HepG2 (cell line): ENCODE results near the gene C22orf15. TPM values are rescaled to one million over a fixed set of nuclear protein-coding genes. Genes with fewer than 3 reads are reported as not detected.

Source experiments
- ATF7 ChIP-seq, 2 experiments: fragments of 450-650 bp in 1 of 2; sonication (generic) in 1 of 2; formaldehyde crosslinking in 1 of 2; IDR thresholded peaks; 2 replicates each; pipeline versions ENCODE4 v1.4.0 to v1.6.1; 2016 to 2020; ENCODE audit warnings: antibody characterized with exemption in 1 of 2, mild to moderate bottlenecking in 1 of 2, missing genetic modification reagents in 1 of 2
- BRCA1 ChIP-seq: sonication (generic); formaldehyde crosslinking; IDR thresholded peaks from 2 replicates; pipeline ENCODE4 v1.4.0; 2020; ENCODE audit warnings: missing genetic modification reagents
- CC2D1A ChIP-seq: sonication (generic); formaldehyde crosslinking; IDR thresholded peaks from 2 replicates; pipeline ENCODE4 v1.8.1; 2023; ENCODE audit warnings: mild to moderate bottlenecking, missing genetic modification reagents
- CCDC6 ChIP-seq: sonication (generic); formaldehyde crosslinking; IDR thresholded peaks from 2 replicates; pipeline ENCODE4 v1.8.1; 2022; ENCODE audit warnings: mild to moderate bottlenecking, missing genetic modification reagents, moderate library complexity
- DDIT3 ChIP-seq: sonication (generic); formaldehyde crosslinking; IDR thresholded peaks from 2 replicates; pipeline ENCODE4 v1.4.0; 2020; ENCODE audit warnings: mild to moderate bottlenecking, missing genetic modification reagents
- FOXP4 ChIP-seq: sonication (generic); formaldehyde crosslinking; IDR thresholded peaks from 2 replicates; pipeline ENCODE4 v1.4.0; 2020; ENCODE audit warnings: missing genetic modification reagents
- IRF9 ChIP-seq: sonication (generic); formaldehyde crosslinking; IDR thresholded peaks from 2 replicates; pipeline ENCODE4 v1.8.0; 2022; ENCODE audit warnings: missing genetic modification reagents, mild to moderate bottlenecking, borderline replicate concordance
- KAT2B ChIP-seq: fragments of 150-350 bp; IDR thresholded peaks from 2 replicates; pipeline ENCODE4 v1.6.1; 2014; ENCODE audit warnings: low read depth, low read length, borderline replicate concordance
- KLF6 ChIP-seq: IDR thresholded peaks from 2 replicates; pipeline ENCODE4 v1.8.0; 2016; ENCODE audit warnings: missing biosample characterization, missing genetic modification reagents
- MBD4 ChIP-seq: IDR thresholded peaks from 2 replicates; pipeline ENCODE4 v1.6.1; 2012; ENCODE audit warnings: low read length, inconsistent platforms, borderline replicate concordance
- PHB2 ChIP-seq: fragments of 450-650 bp; IDR thresholded peaks from 2 replicates; pipeline ENCODE4 v1.6.1; 2018; ENCODE audit not compliant: partially characterized antibody
- PLSCR1 ChIP-seq: sonication (generic); formaldehyde crosslinking; IDR thresholded peaks from 2 replicates; pipeline ENCODE4 v1.5.0; 2020; ENCODE audit warnings: missing genetic modification reagents, mild to moderate bottlenecking, borderline replicate concordance
- RFXANK ChIP-seq: IDR thresholded peaks from 2 replicates; pipeline ENCODE4 v1.6.1; 2016
- SMAD3 ChIP-seq: sonication (generic); formaldehyde crosslinking; IDR thresholded peaks from 2 replicates; pipeline ENCODE4 v1.4.0; 2020; ENCODE audit warnings: missing genetic modification reagents
- SMC3 ChIP-seq: IDR thresholded peaks from 2 replicates; pipeline ENCODE4 v1.6.1; 2011; ENCODE audit warnings: low read length, improper control_type of control experiment
- STAG1 ChIP-seq: sonication (generic); formaldehyde crosslinking; IDR thresholded peaks from 2 replicates; pipeline ENCODE4 v1.4.0; 2020; ENCODE audit warnings: missing genetic modification reagents
- STAT5B ChIP-seq: sonication (generic); formaldehyde crosslinking; IDR thresholded peaks from 2 replicates; pipeline ENCODE4 v1.4.0; 2020; ENCODE audit warnings: missing genetic modification reagents
- TCF7L2 ChIP-seq: IDR thresholded peaks from 2 replicates; pipeline ENCODE4 v1.6.1; 2011; ENCODE audit warnings: mild to moderate bottlenecking, low read depth, low read length, moderate library complexity
- TEAD2 ChIP-seq: sonication (generic); formaldehyde crosslinking; IDR thresholded peaks from 2 replicates; pipeline ENCODE4 v1.9.0; 2021; ENCODE audit warnings: missing genetic modification reagents
- ZNF275 ChIP-seq: sonication (generic); formaldehyde crosslinking; IDR thresholded peaks from 2 replicates; pipeline ENCODE4 v1.8.0; 2022; ENCODE audit warnings: missing genetic modification reagents, mild to moderate bottlenecking, inconsistent platforms, borderline replicate concordance
- ZNF430 ChIP-seq: sonication (generic); formaldehyde crosslinking; IDR thresholded peaks from 2 replicates; pipeline ENCODE4 v1.9.0; 2021; ENCODE audit warnings: mild to moderate bottlenecking, missing genetic modification reagents
- ZNF547 ChIP-seq: sonication (generic); formaldehyde crosslinking; IDR thresholded peaks from 2 replicates; pipeline ENCODE4 v1.5.1; 2020; ENCODE audit warnings: mild to moderate bottlenecking, missing genetic modification reagents
- ZNF713 ChIP-seq: sonication (generic); formaldehyde crosslinking; IDR thresholded peaks from 2 replicates; pipeline ENCODE4 v1.4.0; 2020; ENCODE audit warnings: mild to moderate bottlenecking, missing genetic modification reagents
- ZNF747 ChIP-seq: sonication (generic); formaldehyde crosslinking; IDR thresholded peaks from 2 replicates; pipeline ENCODE4 v1.8.1; 2023; ENCODE audit warnings: missing genetic modification reagents, mild to moderate bottlenecking, borderline replicate concordance
- ZSCAN31 ChIP-seq: sonication (generic); formaldehyde crosslinking; IDR thresholded peaks from 2 replicates; pipeline ENCODE4 v1.5.0; 2020; ENCODE audit warnings: low read depth, mild to moderate bottlenecking, missing genetic modification reagents
- polyA plus RNA-seq, 8 experiments: library from polyadenylated mRNA; depleted of rRNA in 3 of 8; stranded (reverse) in 7 of 8; unstranded in 1 of 8; fragments of >200 nt; fragmentation: Illumina TruSeq in 4 of 8; extraction: Trizol in 4 of 8; gene quantifications; 2 replicates each; pipeline versions ENCODE4 v1.2.1 to v1.2.3, GENCODE V29; 2011 to 2016; ENCODE audit warnings: low read depth in 4 of 8, missing spikeins in 1 of 8, mixed read lengths in 1 of 8; ENCODE audit not compliant: insufficient read depth in 1 of 8
- total RNA-seq, 5 experiments: library from RNA; depleted of rRNA; stranded (reverse); fragments of >200 nt; fragmentation: Illumina TruSeq; extraction: Trizol; gene quantifications; 2 replicates each; pipeline ENCODE4 v1.2.3, GENCODE V29; 2016; ENCODE audit warnings: low read depth in 1 of 5

The C22orf15 gene
- total and polyA plus RNA-seq, 2 of the 13 experiments (the other 11 are each of a cell fraction or from before 2014, with no cell fraction given): not detected

- TF ChIP-seq SMC3 (no peak), ZNF430 (CRISPR knock-in tag) (peak; percentile 42; the same call in 1 of the 2 replicates), DDIT3 (CRISPR knock-in tag) (no peak), ZNF713 (CRISPR knock-in tag) (no peak), PHB2 (no peak), CC2D1A (CRISPR knock-in tag) (no peak), FOXP4 (peak; percentile 74), ZNF275 (CRISPR knock-in tag) (0 out of 2 replicates have a peak, but pooled peaks have one; percentile 71), RFXANK (CRISPR knock-in tag) (0 out of 2 replicates have a peak, but pooled peaks have one; percentile 76), MBD4 (no peak), CCDC6 (peak; percentile 54; the same call in 1 of the 2 replicates), STAG1 (CRISPR knock-in tag) (peak; percentile 16; the same call in 1 of the 2 replicates), TEAD2 (CRISPR knock-in tag) (no peak), ATF7 (IDR thresholded peaks at IDR 0.05) (no peak), ATF7 (CRISPR knock-in tag; IDR thresholded peaks at IDR 0.05) (no peak), KAT2B (no peak), ZNF747 (peak; percentile 80; the same call in 1 of the 2 replicates), ZSCAN31 (CRISPR knock-in tag) (peak; percentile 78), STAT5B (CRISPR knock-in tag) (no peak), TCF7L2 (no peak), IRF9 (CRISPR knock-in tag) (peak; percentile 32; the same call in 1 of the 2 replicates), BRCA1 (CRISPR knock-in tag) (peak; percentile 87; the same call in 1 of the 2 replicates), ZNF547 (CRISPR knock-in tag) (peak; percentile 91), KLF6 (CRISPR knock-in tag) (peak; percentile 43), SMAD3 (peak; percentile 75; the same call in 1 of the 2 replicates), PLSCR1 (CRISPR knock-in tag) (no peak)
Observed at GRCh38 chr22:23716811-23717801, 45.7 kb upstream of the C22orf15 start (continued).
